ENCODE results near the gene APBA2.
"Not testable (repeated sequence)": the region's sequence is repeated elsewhere in the genome, so short reads cannot be mapped to it uniquely, and the experiment has no call there.

The APBA2 gene

GRCh38 chr15:29142129-29142747 is 256.5 kb downstream of the APBA2 start:
- DNase-seq = no peak

GRCh38 chr15:29143293-29143692 is 257.5 kb downstream of the APBA2 start:
- DNase-seq = no peak

GRCh38 chr15:29143909-29144635 is 258.3 kb downstream of the APBA2 start:
- DNase-seq = no peak

- DNase-seq = no peak
Observed at GRCh38 chr15:29149738-29150075, 263.9 kb downstream of the APBA2 start.

- DNase-seq = no peak
Observed at GRCh38 chr15:29150515-29151483, 265.0 kb downstream of the APBA2 start.

- no peak for DNase-seq
Observed at GRCh38 chr15:29151484-29151857, 265.7 kb downstream of the APBA2 start.

GRCh38 chr15:29156521-29156920 is 270.7 kb downstream of the APBA2 start:
- no peak for DNase-seq

GRCh38 chr15:29159771-29160455 is 274.1 kb downstream of the APBA2 start:
- DNase-seq = no peak

- DNase-seq = no peak
Observed at GRCh38 chr15:29162411-29162810, 276.6 kb downstream of the APBA2 start.

GRCh38 chr15:29167122-29167521 is 281.3 kb downstream of the APBA2 start:
- not testable (repeated sequence) for DNase-seq
